HG03571 (cell line): ENCODE results near the gene PGP.

ENCODE experiments used
- ATAC-seq: cut with Tn5 transposase; IDR thresholded peaks from one replicate; pipeline ENCODE4 v1.9.1; 2021; ENCODE audit not compliant: unreplicated experiment

The PGP gene

DNA sequence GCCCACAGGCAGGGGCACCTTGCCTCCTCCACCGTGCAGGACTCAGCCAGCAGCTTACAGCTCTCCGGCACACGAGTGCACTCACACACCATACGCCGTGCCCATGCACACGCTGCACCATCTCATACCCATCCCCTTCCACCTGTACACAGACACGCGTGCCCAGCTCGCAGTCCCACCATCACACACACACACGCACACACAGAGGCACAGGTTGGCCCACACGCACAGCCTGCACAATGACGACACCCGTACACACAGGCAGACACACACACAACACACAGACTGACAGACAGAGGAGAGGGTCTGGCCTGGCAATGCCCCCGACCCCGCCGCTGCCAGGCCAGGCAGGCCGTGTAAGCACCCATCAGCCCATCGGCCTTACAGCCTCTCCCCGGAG lies 30.3 kb downstream of the PGP start:
- ATAC-seq = no peak

GRCh38 chr16:2183671-2184070 lies 31.0 kb downstream of the PGP start:
- ATAC-seq = no peak

DNA sequence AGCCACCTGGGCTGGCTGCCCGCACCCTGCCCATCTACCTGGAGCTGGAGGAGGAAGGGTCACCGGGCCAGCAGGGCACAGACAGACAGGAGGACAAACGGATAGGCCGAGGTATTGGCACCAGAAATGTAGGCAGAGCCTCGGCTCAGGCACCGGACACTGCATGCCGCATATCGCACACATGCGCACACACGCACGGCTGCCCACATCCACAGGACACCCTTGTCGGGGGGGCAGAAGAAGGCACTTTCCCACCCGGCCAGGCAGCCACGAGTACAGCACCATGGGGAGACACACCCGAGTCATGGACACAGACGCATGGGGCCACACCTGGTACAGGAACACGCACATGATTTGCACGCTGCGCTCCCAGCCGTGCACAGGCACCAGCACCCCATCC lies 32.7 kb downstream of the PGP start:
- no peak for ATAC-seq

DNA sequence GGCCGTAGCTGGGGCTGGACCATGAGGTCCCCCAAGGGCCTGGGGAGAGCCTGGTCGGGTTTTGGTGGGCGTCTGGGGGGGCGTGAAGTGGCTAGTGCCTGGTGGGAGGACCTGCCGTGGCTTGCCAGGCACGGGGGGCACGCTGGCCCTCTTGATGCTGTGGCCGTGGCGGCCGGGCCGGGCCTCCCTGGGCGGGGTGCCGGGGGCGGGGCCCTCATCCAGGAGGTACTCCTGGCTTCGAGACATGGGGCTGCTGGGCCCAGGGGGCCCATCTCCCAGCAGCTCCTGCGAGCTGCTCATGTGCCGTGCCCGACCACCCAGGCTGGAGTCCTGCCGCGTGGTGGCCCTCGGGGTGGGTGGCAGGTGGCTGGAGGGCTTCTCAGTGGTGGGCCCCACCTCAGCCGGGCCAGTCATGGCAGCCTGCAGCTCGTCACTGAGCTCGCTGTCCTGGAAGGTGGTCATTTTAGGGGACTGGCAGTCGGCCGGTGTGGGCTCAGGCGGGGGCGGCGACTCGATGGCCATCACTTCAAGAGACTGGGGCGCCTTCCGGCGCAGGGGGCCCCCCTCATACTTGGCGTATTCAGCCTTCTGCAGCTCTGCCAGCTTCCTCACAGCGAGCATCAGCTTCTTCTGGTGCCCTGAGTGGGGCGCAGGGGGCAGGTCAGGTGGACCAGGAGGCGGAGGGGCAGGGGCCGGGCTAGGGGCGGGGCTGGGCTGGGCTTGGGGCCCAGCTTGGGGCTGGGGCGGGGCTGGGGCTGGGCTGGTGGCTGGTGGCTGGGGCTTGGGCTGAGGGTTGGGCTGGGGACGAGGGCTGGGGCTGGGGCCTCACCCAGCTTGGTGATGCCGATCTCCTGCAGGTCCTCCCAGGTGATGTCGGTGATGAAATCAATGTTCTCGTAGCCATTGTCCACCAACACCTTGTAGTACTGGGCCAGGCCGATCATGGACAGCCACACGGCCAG lies 33.4 kb downstream of the PGP start:
- ATAC-seq = no peak

GRCh38 chr16:2180461-2180860 lies 34.2 kb downstream of the PGP start:
- ATAC-seq = no peak

GRCh38 chr16:2179576-2179975 lies 35.1 kb downstream of the PGP start:
- ATAC-seq = no peak

GRCh38 chr16:2179107-2179501 lies 35.5 kb downstream of the PGP start:
- no peak for ATAC-seq

- ATAC-seq = no peak
Measured at GRCh38 chr16:2178321-2179106, 36.1 kb downstream of the PGP start.

- no peak for ATAC-seq
Measured at GRCh38 chr16:2177561-2177960, 37.1 kb downstream of the PGP start.

DNA sequence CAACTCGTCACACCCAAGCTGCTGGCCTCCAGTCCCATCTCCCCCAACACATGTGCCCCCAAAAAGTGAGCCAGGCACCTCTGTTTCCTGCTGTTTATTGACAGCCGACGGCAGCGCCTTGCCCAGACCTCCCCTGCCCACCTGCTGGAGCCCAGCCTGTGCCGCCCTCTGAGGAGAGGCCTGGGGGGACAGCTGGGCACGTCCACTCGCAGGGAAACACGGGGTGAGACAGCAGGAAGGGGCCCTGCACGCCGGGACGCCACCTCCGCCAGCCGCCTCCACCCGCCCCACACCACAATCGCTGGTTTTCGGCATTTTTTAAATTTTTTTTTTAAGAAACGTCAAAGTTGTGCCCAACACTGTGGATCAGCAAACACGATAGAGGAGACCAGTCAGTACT lies 37.5 kb downstream of the PGP start:
- no peak for ATAC-seq

DNA sequence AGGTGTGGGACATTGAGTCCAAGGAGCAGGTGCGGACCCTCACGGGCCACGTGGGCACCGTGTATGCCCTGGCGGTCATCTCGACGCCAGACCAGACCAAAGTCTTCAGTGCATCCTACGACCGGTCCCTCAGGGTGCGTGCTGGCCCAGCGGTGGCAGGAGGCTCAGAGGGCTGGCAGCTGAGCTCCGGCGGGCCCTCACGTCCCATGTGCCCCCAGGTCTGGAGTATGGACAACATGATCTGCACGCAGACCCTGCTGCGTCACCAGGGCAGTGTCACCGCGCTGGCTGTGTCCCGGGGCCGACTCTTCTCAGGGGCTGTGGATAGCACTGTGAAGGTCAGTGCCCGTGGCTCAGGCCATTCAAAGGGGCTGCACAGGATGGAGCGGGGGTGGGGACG lies 38.6 kb downstream of the PGP start:
- no peak for ATAC-seq

DNA sequence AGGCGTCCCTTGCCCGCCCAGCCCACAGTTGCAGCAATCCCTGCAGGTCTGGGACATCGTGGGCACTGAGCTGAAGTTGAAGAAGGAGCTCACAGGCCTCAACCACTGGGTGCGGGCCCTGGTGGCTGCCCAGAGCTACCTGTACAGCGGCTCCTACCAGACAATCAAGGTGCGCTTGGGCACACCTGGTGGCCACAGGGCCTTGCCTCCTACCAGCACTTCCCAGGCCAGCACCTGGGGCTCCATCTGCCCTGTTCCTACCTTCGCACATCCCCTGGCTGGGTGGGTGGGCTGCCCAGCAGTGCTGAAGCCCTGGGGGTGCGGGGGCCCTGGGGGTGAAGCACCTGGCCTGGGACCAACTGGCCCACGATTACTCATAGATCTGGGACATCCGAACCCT lies 39.2 kb downstream of the PGP start:
- ATAC-seq = no peak

DNA sequence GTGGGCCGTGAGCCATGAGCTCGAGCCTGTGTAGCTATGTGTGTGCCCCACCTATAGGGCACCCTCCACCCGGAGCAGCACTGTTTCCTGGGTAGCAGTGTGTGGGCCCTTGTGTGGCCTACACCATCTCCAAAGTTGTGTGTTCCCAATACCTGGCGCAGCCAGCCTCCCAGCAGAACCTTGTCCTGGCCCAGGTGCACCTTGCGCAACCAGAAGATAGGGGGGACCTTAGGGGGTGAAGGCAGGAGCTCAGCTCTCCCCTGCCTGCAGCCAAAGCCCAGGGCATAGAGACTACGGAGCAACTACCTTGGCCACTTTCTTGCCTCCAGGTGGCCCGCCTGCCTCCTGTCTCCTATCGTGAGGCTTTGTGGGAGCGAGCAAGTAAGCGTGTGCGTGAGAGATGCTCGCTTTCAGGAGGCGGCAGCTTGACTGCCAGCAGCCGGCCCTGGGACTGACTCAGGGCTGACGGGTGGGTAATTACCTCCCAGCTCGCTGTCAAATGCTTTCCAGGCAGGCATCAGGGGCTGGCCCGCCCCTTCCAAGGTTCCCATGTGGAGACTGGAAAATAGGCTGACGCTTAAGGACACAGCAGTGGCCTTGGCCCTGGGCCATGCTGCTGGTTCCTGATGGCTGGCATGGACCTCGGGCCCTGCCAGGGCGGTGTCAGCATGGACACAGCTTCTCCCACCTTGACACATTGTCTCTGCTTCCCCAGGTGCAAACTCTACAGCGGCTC lies 40.1 kb downstream of the PGP start:
- ATAC-seq = no peak

GRCh38 chr16:2173916-2174315 lies 40.7 kb downstream of the PGP start:
- no peak for ATAC-seq

DNA sequence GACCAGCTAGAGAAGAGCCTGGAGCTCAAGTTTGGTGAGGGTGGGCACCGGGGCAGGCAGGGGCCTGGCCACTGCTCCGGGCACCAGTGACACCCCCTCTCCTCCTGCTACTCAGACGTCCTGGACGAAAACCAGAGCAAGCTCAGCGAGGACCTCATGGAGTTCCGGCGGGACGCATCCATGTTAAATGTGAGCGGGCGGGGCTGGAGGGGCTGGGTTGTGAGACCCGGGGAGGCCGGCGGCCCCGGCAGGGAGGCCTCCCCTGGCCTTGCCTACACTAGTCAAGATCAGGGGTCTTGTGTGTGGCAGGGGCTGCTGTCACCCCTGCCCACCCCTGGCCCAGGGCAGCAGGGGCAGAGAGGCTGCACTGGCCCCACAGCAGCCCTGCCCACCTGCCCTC lies 41.3 kb downstream of the PGP start:
- no peak for ATAC-seq

- ATAC-seq = no peak
Measured at GRCh38 chr16:2172688-2173335, 41.8 kb downstream of the PGP start.

- ATAC-seq = no peak
Measured at GRCh38 chr16:2171601-2172178, 43.0 kb downstream of the PGP start.

- no peak for ATAC-seq
Measured at GRCh38 chr16:2170587-2171435, 43.8 kb downstream of the PGP start.

- ATAC-seq = no peak
Measured at GRCh38 chr16:2170080-2170479, 44.6 kb downstream of the PGP start.
